Liver (tissue), 3 donors: Measurements from ENCODE around the gene AVEN.

Source experiments
- EGR1 ChIP-seq, 2 donors: IDR thresholded peaks; 2 replicates each; pipeline ENCODE4 v1.6.1; 2016 to 2018; ENCODE audit warnings: antibody characterized with exemption in 2 of 2, low read depth in 2 of 2
- GABPA ChIP-seq, 2 donors: IDR thresholded peaks in 1 of 2; conservative IDR thresholded peaks in 1 of 2; 2 replicates each; pipeline ENCODE4 v1.6.1; 2016; ENCODE audit warnings: antibody characterized with exemption in 2 of 2, mild to moderate bottlenecking in 1 of 2, moderate library complexity in 1 of 2
- HNF4G ChIP-seq: IDR thresholded peaks from 2 replicates; pipeline ENCODE4 v1.6.1; 2016; ENCODE audit warnings: antibody characterized with exemption
- JUND ChIP-seq, 2 donors: IDR thresholded peaks; 2 replicates each; pipeline ENCODE4 v1.6.1; 2016; ENCODE audit warnings: antibody characterized with exemption in 2 of 2
- NR2F2 ChIP-seq: IDR thresholded peaks from 2 replicates; pipeline ENCODE4 v1.6.1; 2016; ENCODE audit warnings: antibody characterized with exemption
- RAD21 ChIP-seq, 2 donors: IDR thresholded peaks; 2 replicates each; pipeline ENCODE4 v1.6.1; 2016; ENCODE audit warnings: antibody characterized with exemption in 2 of 2, mild to moderate bottlenecking in 2 of 2
- REST ChIP-seq: IDR thresholded peaks from 2 replicates; pipeline ENCODE4 v1.6.1; 2016; ENCODE audit warnings: antibody characterized with exemption, mild to moderate bottlenecking
- RXRA ChIP-seq, 2 donors: IDR thresholded peaks; 2 replicates each; pipeline ENCODE4 v1.6.1; 2017 to 2018; ENCODE audit warnings: antibody characterized with exemption in 2 of 2, mild to moderate bottlenecking in 1 of 2
- TAF1 ChIP-seq: conservative IDR thresholded peaks from 2 replicates; pipeline ENCODE4 v1.6.1; 2016; ENCODE audit warnings: antibody characterized with exemption, mild to moderate bottlenecking
- YY1 ChIP-seq: IDR thresholded peaks from 2 replicates; pipeline ENCODE4 v1.6.1; 2016; ENCODE audit warnings: antibody characterized with exemption, mild to moderate bottlenecking
- ZBTB33 ChIP-seq: IDR thresholded peaks from 2 replicates; pipeline ENCODE4 v1.6.1; 2016; ENCODE audit warnings: antibody characterized with exemption
- TF ChIP-seq, protein P1 (sequence below): fragments of 150-350 bp; IDR thresholded peaks from 2 replicates; pipeline ENCODE4 v1.5.1; 2017; ENCODE audit warnings: improper control_type of control experiment, low read depth, low read length; ENCODE audit not compliant: missing input control
- TF ChIP-seq, protein P2 (sequence below): IDR thresholded peaks from 2 replicates; pipeline ENCODE4 v1.6.1; 2016; ENCODE audit warnings: antibody characterized with exemption
- TF ChIP-seq, protein P3 (sequence below): IDR thresholded peaks from 2 replicates; pipeline ENCODE4 v1.6.1; 2016; ENCODE audit warnings: antibody characterized with exemption
- donor health status: healthy.
- donor health status: healthy.

DNA sequence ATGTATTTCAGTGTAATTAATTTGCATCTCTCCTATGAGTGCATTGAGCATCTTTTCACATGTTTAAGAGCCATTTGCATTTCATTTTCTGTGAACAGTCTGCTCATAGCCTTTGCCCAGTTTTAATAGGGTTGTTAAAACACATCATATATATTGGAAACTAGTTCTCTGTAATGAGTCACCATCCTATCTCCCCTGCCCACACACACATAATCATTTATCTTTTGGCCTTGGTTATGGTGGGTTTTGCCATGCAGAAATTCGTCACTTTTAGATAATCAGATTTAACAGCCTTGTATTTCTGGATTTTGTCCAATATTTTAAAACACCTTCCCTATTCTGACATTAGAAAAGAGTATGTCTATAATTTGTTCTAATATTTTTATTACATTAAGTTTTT is 82.6 kb downstream of the AVEN start:
- TF ChIP-seq ZBTB33 (no peak), YY1 (no peak), EGR1 (IDR thresholded peaks at IDR 0.05; ENCODE audit: low read depth in 2 of 2) (no peak), JUND (IDR thresholded peaks at IDR 0.05) (no peak), HNF4G (no peak), GABPA (IDR thresholded peaks at IDR 0.05 in 1 of 2, conservative IDR thresholded peaks at IDR 0.05 in 1 of 2) (no peak), RAD21 (IDR thresholded peaks at IDR 0.05) (no peak), REST (no peak), RXRA (IDR thresholded peaks at IDR 0.05) (no peak), NR2F2 (no peak), TAF1 (no peak)
- TF ChIP-seq, protein P1, sequence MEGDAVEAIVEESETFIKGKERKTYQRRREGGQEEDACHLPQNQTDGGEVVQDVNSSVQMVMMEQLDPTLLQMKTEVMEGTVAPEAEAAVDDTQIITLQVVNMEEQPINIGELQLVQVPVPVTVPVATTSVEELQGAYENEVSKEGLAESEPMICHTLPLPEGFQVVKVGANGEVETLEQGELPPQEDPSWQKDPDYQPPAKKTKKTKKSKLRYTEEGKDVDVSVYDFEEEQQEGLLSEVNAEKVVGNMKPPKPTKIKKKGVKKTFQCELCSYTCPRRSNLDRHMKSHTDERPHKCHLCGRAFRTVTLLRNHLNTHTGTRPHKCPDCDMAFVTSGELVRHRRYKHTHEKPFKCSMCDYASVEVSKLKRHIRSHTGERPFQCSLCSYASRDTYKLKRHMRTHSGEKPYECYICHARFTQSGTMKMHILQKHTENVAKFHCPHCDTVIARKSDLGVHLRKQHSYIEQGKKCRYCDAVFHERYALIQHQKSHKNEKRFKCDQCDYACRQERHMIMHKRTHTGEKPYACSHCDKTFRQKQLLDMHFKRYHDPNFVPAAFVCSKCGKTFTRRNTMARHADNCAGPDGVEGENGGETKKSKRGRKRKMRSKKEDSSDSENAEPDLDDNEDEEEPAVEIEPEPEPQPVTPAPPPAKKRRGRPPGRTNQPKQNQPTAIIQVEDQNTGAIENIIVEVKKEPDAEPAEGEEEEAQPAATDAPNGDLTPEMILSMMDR: no peak
- TF ChIP-seq, protein P2, sequence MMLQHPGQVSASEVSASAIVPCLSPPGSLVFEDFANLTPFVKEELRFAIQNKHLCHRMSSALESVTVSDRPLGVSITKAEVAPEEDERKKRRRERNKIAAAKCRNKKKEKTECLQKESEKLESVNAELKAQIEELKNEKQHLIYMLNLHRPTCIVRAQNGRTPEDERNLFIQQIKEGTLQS: no peak
- TF ChIP-seq, protein P3, sequence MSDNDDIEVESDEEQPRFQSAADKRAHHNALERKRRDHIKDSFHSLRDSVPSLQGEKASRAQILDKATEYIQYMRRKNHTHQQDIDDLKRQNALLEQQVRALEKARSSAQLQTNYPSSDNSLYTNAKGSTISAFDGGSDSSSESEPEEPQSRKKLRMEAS: no peak
